IPS-NIHi11 (cell line): ENCODE results near the gene PGPEP1.
A peak's percentile ranks its signal among the peaks of the same experiment; 100 is the strongest.

Source experiments
- DNase-seq: peaks from one replicate; pipeline ENCODE4 v3.0.0; 2012; ENCODE audit warnings: mixed read lengths, low spot score

PGPEP1 gene, protein sequence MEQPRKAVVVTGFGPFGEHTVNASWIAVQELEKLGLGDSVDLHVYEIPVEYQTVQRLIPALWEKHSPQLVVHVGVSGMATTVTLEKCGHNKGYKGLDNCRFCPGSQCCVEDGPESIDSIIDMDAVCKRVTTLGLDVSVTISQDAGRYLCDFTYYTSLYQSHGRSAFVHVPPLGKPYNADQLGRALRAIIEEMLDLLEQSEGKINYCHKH

DNA sequence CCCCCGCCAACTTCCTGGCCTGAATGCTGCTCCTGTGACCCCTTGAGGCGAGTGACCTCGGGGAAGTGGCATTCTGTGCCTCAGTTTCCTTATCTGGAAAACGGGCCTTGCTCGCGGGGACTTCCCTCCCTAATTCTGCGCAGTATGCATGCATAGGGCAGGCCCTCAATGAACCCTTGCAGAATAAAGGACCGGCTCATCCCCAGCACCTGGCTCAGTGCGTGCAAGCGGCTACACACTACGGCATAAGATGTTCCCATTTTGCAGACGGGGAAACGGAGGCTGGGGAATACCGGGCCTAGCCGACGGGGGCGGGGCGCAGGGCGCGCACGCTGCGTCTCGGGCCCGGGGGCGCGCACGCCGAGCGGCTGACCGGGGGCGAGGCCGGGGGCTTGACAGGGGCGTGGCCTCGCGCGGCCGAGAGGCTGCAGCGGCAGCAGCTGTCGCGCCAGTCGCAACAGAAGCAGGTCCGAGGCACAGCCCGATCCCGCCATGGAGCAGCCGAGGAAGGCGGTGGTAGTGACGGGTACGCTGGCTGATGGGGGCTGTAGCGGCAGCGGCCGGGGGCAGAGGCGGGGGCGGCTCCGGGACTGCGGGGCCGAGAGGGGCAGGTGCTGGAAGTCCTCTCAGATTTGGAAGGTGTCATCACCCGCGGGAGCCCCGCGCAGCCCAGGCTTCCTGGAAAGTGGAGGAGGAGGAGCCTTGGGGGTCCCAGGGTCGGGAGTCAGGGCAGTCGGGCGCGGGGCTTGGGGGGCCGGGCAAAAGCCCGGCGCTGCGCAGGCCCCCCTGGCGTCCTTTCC lies at the start of gene PGPEP1:
PGPEP1 (plus strand) TSS at position 409 of the 800 bp plus-strand sequence; CDS start at position 493, 84 bp downstream.
- DNase-seq, result peak; percentile 96

DNA sequence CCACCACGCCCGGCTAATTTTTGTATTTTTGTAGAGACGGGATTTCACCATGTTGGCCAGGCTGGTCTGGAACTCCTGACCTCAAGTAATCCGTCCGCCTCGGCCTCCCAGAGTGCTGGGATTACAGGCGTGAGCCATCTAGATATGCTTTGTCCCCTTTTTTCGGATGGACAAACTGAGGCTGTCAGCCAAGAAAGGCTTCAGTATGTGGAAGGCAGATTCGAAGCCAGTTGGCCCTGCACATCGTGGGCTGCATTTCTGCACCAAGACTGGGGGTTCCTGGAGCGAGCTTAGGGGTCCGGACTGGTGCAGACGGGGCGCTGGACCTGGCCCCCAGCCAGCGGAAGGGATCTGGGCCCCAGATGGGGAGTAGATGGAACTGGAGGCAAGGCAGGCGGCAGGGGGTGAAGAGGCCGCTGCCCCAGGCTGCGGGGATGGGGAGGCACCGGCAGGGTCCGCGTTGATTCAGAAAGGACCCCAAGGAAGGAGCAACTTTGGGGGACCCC lies 49.3 kb upstream of the PGPEP1 start:
- no peak for DNase-seq

DNA sequence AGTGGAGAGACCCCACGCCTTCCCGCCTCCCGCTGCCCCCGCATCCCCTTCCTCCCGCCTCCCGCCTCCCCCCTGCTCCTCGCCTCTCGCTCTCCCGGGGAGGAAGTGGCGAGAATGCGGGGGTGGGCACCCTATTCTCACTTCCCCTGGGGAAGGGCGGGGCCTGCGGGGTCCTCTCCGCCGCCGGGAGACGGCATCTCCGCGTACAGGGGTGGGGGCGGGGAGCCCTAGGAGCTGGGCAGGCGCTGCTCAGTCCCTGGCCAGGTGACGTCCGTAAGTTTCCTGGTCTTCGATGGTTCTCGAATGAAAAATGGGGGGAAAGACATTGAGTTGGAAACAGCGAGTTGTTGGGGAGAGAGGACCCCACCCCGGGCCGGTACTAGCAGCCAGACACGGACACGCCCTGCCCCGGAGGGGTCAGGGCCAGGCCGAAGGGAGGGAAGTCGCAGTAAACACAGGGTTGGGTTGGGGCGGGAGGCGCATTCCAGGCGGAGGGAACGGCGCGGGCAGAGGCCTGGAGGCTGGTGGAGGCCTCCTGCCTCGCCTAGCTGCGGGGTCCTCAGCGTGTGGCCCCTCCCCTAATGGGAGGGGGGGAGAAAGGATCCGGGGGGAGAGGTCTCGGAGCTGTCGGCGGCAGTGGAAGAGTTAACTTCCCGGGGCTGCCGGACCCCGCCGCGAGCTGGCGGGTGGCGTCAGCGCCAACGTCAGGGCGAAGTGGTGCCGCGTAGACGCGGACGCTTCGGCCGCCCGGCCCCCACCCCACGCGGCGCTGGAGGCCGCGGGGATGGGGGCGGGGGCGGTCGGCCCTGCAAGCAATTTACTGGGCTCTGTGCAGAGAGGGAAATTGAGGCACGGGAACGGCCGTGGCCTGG lies 48.6 kb upstream of the PGPEP1 start:
- peak; percentile 64 for DNase-seq

DNA sequence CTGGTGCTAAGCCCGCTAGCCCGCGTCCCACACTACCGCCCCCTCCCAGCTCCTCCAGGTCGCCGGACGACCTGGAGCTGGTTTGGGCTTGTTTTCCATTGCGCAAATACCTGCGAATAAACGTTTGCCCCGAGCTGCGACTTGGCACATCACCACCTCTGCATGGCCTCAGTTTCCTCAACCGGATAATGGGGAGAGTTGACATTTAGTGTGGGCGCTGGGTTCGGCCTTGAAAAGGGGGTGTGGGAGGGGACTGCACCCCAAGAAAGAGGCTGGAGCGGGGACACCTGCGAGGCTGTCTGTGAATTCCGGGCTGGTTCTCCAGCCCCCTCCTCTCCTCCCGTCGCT lies 48.0 kb upstream of the PGPEP1 start:
- peak; percentile 52 for DNase-seq

DNA sequence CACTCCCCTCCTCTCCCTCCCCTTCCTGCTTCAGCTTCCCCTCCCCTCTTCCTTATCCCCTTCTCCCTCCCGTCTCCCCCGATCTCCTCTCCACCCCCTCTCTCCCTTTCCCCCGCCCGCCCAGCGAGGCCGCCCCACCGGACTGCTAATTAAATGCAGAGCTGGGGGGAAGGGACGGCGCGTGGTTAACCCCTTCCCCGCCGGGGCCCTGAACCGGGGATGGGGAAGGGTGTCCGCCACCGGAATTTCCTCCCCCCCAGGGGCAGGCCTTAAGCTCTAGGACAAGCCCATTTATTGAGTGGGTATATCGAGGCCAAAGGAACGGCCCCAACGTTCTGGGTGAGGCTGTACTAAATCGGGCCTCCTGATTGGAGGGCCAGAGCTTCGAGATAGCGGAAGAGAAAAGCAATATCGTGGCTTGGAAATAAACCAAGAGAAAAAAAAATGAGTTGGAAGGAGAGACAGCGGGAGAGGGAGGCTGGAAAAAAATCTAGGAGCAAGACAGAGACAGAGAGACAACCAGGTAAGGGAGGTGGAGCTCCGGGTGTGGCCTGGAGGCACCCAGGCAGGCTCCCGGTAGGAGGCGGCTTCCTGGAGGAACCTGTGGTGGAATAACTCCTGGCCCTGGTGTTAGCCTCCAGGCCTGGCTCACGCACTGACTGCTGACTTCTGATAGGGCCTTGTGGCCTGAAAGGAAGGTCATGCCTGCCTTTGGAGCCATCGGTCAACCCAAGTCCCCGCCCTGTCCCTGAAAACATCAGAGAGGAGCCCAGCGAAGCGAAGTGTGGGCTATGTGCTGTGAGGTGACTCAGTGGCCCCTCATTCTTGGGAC lies 47.4 kb upstream of the PGPEP1 start:
- peak; percentile 90 for DNase-seq

DNA sequence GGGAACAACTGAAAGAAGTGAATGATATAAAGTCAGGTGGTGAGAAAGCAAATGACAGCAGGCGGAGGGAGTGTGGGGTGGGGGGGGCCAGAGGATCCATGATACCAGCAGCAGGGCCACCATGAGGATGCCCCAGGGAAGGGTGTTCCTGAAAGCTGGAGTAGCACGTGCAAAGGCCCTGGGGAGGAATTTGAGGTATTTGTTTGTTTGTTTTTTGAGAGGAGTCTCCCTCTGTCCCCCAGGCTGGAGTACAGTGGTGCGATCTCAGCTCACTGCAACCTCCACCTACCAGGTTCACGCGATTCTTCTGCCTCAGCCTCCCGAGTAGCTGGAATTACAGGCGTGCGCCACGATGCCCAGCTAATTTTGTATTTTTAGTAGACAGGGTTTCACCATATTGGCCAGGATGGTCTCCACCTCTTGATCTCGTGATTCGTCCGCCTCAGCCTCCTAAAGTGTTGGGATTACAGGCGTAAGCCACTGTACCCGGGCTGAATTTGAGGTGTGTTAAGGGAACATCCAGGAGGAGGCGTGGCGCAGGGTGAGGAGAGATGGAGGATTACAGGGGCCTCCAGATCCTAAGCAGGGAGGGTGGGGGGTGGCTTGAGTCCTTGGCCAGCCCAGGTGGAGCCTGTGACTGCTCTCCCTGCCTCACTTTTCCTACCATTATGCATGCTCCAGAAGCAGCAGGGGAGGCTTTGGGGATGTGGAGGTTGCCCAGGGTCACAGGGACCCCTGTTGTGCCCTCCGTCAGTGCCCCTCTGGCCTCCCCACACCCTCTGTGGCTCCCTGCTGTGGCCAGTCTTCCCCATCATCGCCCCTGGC lies 46.5 kb upstream of the PGPEP1 start:
- DNase-seq, result no peak

DNA sequence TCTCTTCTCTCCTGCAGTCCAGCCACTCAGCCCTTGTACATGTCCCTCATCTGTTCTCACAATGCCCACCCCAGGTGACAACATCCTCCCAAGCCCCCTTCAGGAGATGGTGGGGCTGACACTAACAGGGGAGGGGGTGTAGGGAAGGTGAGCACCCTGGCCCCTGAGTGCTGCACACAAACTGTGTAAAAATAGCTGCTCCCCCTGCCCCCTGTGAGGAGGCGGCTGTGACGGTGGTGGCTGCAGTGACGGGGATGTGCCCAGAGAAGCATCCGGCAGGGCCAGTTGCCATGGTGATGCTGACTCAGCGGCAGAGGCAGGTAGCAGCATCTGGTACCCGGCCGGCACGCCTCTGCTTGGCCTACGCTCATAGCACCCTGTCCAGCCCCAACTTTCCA lies 45.9 kb upstream of the PGPEP1 start:
- DNase-seq, result peak; percentile 51

DNA sequence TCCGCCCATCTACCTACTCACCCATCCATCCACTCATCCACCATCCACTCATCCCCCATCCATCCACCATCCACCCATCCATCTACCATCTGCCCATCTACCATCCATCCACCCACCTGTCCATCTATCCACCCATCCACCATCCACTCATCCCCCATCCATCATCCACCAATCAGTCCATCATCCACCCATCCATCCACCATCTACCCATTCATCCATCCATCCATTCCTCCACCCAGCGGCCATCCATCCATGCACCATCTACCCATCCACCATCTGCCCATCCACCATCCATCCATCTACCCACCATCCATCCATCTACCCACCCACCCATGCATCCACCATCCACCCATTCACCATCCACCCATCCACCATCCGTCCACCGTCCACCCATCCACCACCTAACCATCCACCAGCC lies 45.4 kb upstream of the PGPEP1 start:
- DNase-seq, result no peak

DNA sequence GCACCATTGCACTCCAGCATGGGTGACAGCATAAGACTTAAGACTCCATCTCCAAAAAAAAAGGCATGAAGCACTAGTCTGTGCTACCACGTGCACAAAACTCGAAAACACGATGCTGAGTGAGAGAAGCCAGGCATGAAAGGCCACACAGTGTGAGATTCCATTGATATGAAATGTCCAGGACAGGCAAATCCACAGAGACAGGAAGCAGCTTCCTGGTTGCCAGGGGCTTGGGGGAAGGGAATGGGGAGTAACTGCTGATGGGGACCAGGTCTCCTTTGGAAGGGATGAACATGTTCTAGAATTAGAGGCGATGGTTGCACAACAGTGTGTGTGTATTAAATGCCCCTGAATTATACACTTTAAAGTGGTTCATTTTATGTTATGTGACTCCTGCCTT lies 43.1 kb upstream of the PGPEP1 start:
- DNase-seq, result no peak

DNA sequence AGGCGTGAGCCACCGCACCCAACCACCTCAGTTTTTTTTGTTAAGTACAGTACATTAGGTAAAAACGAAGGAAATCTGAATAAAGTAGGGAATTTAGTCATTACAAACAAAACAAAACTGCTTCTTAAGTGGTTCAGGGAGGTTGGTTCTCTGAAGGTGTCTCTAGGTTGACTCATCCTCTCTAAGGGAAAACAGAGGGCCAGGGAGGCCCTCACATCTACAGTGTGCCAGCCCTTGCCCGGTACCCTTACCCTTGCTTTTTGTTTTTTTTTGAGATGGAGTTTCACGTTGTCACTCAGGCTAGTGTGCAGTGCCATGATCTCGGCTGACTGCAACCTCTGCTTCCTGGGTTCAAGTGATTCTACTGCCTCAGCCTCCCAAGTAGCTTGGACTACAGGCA lies 41.8 kb upstream of the PGPEP1 start:
- DNase-seq, result no peak

DNA sequence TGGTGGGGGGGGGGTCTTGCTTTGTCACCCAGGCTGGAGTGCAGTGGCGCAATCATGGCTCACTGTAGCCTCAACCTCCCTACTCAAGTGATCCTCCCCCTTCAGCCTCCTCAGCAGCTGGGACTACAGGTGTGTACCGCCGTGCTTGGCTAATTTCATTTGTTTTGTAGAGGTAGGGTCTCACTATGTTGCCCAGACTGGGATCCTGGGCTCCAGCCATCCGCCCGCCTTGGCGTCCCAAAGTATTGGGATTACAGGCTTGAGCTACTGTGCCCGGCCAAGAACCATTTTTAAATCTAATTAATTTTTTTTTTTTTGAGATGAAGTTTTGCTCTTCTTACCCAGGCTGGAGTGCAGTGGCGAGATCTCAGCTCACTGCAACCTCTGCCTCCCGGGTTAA lies 40.7 kb upstream of the PGPEP1 start:
- DNase-seq, result no peak

DNA sequence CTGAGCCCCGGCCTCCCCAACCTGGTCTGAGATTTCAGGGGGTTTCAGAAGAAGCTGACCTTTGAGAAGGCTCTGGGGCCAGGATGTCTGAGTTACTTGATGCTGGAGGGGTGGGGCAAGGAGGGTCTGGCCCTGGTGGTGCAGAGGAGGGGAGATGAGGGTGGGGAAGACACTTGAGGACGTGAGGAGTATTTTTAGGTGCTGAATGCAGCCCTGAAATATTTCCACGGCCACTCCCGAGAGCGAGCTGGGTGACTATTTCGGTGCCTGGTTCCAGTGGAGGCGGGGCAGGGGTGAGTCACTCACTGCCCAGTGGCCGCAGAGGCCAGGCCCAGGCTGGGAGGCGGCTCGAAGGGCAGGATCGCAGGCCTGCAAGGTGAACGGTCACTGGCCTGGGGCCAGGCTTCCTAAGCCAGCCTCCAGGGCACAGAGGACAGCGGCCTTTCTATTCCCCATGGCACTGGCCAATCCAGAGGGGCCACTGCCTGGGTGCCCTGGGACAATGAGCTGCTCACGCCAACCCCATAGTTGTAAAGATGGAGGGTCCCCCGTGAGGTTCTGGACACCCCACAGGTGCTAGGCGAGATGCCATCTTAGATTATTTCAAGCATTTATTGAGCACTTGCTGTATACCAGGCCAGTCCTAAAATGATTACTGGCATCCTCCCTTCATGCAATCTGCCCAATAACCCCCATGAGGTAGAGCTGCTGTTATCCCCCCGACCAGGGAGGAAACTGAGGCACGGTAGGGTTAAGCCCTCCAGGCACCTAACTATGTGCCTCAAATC lies 39.3 kb upstream of the PGPEP1 start:
- peak; percentile 52 for DNase-seq

DNA sequence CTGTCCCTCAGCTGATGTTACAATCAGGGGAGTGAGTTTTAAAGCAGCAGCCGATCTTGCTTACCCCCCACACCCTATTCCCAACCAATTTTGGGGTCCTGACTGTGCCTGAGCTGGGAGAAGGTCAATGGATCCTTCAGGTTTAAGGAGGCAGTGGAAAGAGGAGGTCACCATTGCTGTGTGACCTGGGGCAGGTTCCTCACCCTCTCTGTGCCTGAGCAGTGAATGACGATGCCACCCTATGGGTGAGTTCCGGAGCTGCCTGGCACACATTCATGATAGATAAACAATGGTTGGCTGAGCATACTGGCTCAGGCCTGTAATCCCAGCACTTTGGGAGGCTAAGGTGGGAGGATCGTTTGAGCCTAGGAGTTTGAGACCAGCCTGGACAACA lies 38.7 kb upstream of the PGPEP1 start:
- DNase-seq, result no peak

DNA sequence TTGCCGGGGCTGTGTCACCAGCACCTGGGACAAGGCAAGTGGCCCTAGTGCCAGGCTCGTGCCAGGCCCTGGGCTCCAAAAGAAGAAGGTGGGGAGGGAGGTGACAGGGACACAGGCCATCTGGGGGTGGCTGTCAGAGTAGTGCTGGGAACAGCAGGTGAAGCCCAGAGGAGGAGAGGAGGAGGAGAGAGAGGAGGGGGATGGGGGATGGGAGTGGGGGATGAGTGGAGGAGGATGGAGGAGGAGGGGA lies 36.3 kb upstream of the PGPEP1 start:
- no peak for DNase-seq

DNA sequence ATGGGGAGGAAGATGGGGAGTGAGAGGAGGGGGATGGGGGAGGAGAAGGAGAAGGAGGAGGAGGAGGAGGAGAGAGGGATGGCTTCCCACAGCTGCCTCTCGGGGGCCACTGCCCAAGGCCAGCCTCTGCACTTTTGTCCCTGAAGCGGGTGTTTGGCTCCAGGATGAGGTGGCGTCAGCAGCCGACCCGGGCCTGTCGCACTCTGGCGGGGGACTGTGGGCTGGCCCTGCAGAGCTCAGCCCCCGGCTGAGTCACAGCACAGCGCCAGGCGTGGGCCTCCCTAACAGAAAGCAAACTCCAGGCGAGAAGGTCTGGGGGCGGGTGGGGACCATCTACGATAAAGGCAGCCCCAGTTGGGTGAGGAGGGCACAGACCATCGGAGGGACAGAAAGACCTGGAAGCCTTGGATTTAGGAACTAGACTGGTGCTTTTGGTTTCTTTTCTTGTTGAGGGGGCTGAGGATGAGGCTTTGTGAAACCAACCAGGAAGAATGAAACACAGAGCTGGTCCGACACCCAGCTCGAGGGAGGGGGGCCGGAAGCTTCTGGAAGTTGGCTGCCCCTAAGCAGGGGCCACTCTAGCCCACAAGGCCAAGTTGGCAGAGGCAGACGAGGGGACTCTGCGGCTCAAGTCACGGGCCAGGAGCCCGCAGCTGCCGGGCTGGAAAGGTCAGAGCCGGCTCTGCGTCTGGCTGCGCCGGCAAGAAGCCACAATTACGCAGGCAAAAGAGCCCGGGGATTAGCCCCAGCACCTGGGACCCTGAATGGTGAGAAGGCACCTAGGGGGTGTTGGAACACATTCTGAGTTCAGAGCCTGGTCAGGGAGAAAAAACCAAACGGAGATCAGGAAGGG lies 35.7 kb upstream of the PGPEP1 start:
- DNase-seq, result peak; percentile 75

DNA sequence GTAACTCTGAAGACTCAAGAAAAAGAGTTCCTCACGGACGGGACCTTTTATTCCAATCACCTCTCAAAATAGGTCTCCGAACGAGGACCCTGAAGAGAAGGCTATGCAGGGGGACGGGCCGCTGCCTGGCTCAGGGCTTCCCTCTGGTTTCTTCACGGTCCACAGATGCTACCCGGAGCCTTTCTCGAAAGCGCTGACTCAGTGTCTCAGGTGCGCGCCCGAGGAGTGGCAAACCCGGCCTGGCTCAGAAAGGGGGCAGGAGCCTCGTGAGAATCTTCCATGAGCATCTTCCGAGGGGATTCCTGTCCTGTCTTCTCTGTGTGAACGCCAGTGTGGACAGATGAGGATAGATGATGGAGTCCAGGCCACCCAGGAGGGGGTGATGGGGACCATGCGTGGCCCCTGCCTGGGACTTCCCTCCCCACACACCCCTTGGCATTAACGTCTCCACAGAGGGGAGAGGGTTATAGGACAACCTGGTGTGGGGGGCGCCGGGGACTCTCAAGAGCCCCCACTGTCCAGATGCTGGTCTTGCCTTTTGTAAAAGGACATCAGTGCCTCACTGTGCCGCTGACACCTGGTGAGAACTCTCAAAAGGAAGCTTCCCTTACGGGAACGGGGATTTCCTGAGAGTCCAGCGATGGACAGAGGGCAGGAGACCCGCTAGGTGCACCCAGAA lies 34.0 kb upstream of the PGPEP1 start:
- DNase-seq, result no peak

DNA sequence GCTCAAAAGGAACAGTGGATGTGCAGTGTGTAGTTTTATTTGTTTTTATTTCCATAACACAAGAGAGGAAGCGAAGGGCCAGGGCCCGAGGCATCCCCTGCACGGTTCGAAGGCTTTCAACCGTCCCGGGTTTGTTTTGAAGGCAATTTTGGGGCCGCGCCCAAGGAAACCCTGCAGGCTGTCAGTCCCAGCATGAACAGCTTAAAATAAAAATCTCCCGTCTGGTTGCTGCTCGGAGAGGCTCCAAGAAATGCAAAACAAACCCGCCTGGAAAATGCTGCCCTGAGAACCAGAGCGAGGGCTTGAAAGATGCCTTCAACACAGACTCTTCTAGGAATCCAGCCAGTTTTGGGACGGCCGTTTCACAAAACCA lies 33.5 kb upstream of the PGPEP1 start:
- DNase-seq, result no peak

DNA sequence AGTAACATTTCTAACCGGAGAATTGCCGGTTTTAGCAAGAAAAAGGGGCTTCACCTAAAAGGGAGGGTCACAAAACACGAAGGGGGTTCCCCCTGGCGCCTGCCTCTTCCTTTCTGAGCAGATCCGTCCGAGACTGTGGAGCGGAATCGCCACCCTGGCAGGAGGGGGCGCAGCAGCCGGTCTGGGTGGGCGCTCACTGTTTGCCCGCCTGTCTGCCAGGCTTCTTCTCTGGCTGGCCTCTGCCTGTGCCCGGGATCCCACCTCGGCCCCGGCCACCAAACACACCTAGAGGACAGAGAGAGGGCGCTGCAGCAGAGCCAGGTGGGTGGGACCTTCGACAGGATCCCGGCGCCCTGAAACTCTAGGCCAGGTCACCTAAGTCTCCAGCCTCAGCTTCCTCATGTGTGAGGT lies 33.1 kb upstream of the PGPEP1 start:
- DNase-seq, result no peak
